HG02798 (cell line): Measurements from ENCODE around the gene SPP2.

Experiments
- ATAC-seq: cut with Tn5 transposase; IDR thresholded peaks from one replicate; pipeline ENCODE4 v1.9.1; 2021; ENCODE audit warnings: mild to moderate bottlenecking; ENCODE audit not compliant: unreplicated experiment, poor library complexity

SPP2 gene, protein sequence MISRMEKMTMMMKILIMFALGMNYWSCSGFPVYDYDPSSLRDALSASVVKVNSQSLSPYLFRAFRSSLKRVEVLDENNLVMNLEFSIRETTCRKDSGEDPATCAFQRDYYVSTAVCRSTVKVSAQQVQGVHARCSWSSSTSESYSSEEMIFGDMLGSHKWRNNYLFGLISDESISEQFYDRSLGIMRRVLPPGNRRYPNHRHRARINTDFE

GRCh38 chr2:234050455-234051135 lies at the start of gene SPP2:
Gene SPP2 (plus strand): TSS chr2:234050702. CDS start chr2:234050787, 85 bp downstream.
- ATAC-seq = no peak

GRCh38 chr2:234001380-234002160 lies 48.9 kb upstream of the SPP2 start:
- ATAC-seq = no peak

DNA sequence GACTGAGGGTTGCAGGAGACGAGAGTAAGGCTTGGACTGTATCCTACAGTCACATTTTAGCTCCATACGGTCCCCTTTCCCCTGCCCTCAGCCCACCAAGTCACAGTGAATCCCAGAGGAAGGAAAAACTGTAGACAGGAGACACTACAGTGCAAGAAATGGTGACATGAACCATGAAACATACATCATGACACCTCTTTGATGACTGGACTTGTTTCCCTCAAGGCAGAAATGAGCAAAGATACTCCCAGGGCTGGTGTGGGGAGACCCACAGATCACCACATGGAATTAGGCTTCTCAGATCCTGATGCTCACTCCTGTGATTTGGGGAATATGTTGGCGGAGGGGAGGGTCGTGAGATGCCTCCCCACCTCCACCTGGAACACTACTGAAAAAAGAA lies 48.2 kb upstream of the SPP2 start:
- ATAC-seq = no peak

GRCh38 chr2:234003972-234004617 lies 46.4 kb upstream of the SPP2 start:
- no peak for ATAC-seq

GRCh38 chr2:234005126-234005525 lies 45.4 kb upstream of the SPP2 start:
- ATAC-seq = no peak

DNA sequence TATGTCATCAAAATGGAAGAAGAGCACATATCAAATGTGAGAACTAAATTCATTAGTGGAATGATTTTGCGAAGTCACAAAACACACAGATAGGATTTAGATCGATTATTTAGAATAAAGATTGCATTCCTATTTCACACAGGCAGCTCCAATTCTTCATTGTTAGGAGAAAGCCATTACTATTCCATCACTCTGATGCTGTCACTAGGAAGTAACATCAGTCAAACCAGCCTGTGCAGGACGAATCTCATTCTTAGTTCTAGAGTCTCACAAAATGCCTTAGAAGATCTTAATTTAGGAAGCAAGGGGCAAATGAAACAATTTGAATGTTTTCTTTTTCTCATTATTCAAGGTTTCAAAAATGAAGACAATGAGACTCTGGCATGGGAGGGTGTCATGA lies 44.0 kb upstream of the SPP2 start:
- no peak for ATAC-seq

- no peak for ATAC-seq
Observed at GRCh38 chr2:234014427-234014826, 36.1 kb upstream of the SPP2 start.

DNA sequence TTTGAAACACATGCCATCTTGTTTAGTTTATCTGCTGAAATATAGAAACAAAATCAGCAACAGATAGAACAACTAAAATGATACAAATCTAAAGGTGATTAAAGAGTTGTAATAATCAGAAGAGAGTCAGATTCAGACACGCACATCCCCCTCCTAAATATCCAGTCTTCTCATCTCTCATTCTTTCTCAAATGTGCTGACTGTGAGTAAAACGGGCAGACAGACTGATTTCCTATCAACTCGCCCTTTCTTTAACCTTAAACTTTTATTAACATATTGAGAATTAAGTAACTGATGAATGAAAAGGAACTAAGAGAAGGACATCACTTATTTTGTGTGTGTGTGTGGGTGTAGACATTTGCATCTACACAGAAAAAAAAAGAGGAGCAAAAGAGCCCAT lies 34.6 kb upstream of the SPP2 start:
- no peak for ATAC-seq

DNA sequence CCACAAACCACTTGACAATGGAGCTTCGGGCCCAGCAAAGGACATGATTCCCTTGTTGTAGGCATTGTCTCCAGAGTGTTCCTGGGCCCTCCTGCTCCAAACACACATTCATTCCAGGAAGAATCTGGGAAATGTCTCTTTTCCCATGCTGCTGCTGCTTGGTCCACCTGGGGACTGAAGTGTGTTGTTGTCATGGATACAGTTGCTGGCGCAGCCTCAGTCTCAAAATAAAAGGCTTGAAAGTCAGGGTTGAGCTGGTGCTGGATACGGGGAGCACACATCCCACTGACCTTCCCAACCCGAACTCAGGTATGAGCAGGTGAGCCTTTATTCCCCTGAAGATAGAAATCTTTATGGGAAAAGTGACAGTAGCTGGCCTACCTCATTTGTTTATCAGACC lies 30.6 kb upstream of the SPP2 start:
- no peak for ATAC-seq

DNA sequence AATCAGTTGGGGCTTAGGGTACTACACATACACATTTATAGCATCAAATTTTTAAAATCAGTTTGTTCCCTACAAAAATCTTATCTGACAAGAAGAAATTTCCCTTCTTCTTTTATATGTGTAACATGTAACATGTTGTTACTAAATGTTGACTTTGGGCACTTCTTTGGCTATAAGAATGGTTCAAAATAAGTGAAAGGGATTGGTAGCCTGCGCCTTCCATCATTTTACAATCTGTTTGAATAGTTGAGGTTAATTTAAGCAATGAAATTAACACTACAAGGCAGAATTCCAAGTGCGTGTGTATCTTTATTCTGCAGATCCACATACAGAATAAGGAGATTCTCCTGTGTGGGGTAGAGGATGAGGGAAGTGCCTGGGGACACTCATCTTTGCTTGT lies 30.2 kb upstream of the SPP2 start:
- ATAC-seq = no peak

DNA sequence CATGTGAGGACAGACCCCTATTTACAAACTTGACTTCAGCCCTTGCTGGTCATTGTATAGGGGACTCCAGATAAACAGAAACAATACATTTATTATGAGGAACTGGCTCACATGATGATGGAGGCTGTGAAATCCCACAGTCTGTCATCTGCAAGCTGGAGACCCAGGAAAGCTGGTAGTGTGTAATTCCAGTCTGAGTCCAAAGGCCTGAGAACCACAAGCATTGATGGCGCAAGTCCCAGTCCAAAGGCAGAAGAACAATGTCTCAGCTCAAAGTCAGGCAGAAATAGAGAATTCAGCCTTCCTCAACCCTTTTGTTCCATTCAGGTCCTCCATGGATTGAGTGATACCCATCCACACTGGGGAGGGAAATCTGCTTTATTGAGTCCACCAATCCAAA lies 28.1 kb upstream of the SPP2 start:
- ATAC-seq = no peak

- no peak for ATAC-seq
Observed at GRCh38 chr2:234024304-234024703, 26.2 kb upstream of the SPP2 start.

DNA sequence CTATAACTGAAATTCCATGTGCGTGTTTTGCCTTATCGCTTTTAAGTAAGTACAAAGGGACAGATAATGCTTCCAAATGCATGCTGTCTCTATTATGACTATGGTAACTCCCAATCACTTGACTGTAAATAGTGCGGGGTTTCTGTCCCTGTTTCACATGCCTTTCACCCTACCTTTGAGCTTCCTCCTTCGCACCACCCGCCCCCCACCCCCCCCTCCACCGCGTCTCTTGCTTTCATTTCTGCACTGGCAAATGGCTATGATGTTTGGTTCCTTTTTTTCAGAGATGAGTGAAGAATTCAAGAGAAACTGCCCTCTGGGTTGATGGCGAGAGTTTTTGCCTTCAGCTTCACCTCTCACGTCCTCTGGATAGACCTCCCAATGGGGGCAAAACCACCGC lies 25.0 kb upstream of the SPP2 start:
- no peak for ATAC-seq

DNA sequence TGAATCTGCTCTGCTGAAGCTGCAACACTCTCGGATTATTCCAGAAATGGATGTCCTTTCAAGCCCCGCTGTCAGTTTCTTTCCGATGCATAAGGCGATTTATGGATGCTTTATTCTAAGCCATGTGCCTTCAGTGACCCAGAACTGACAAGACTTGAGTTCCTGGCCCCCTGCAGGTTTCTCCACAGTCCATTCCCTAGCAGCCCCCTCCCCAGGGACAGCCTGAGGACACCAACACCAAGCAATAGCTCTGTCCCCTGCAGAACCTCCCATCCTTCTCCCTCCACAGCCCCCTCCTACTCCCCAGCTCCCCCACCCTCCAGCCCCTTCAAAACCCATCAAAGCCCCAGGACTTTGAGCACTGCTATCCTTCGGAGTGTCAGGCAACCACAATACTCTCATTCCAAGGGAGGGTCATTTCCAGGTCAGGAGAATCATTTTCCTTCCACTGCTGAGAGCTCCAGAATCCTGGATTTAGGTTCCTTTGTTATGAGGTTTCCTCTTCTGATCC lies 24.6 kb upstream of the SPP2 start:
- no peak for ATAC-seq

DNA sequence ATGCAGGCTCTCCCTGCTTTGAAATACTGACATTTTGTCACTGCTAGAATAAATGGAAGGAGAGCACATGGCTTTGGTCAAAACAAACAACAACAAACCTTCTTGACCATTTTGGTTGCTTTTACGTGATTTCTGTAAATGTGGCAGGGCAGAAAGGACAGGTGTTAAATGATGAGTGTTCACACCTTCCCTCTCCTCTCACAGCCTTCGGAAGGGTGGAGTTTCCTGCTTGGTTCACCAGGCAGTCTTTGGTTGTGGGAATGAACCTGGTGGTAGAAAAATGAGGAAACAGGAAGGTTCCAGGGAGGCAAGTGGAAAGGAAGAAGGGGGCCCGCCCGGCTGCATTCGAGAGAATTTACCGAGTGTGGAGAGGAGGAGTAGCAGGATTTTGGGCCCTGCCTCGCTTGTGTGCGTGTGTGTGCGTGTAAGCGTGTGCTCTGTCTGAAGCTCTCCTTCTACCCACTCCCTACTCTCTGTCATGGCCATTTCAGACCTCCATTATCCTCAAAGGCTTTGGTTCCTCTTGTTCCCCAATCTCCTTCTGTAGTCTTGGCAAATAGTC lies 23.7 kb upstream of the SPP2 start:
- ATAC-seq = no peak

GRCh38 chr2:234027641-234028040 lies 22.9 kb upstream of the SPP2 start:
- ATAC-seq = no peak

- no peak for ATAC-seq
Observed at GRCh38 chr2:234029150-234029733, 21.3 kb upstream of the SPP2 start.

DNA sequence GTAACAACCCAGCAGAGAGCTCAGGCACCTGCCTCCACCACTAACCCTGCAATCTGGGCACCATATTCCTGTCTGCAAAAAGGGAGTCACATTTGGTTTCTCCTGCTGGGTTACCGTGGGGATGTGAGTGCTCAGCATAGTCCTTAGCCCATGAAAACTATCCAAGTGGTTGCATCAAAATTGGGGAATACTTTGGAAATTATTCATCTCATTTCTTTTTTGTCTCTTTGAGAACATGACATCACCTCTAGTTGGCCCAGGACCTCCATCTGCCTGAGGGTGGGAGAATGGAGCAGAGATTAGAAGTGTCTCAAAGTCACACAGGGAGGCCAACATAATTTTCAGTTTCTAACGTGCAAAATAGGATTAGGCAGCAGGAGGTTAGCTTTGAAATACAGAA lies 19.3 kb upstream of the SPP2 start:
- ATAC-seq = no peak

- ATAC-seq = no peak
Observed at GRCh38 chr2:234032279-234032856, 18.1 kb upstream of the SPP2 start.

GRCh38 chr2:234033174-234033573 lies 17.3 kb upstream of the SPP2 start:
- no peak for ATAC-seq
